ENCODE data around the gene RTP4. TPM values are rescaled to one million over a fixed set of nuclear protein-coding genes. Genes with fewer than 3 reads are reported as not detected.

The RTP4 gene
- total and polyA plus RNA-seq, 10 of the 15 experiments (the other 5 are each of a cell fraction or from before 2014, with no cell fraction given) = 2.2 to 6.5 (median 3.9) TPM

- H2AFZ ChIP-seq (ENCODE audit: control insufficient read depth, low read depth, low read length) = no peak overlapping the region
- H3K4me2 ChIP-seq (ENCODE audit: control insufficient read depth, insufficient read depth) = no peak overlapping the region
- ChIA-PET SMC1A (ENCODE audit: uncharacterized antibody, unreplicated experiment) (no interaction called here), RAD21 (ENCODE audit: unreplicated experiment) (interaction anchor here (0.8 to 1.0 kb wide), 2 partner anchors 67 to 294 kb away, joined by 3 read pairs; no protein-coding TSS in a partner anchor), POLR2A (interaction anchor here (0.6 kb wide), 1 partner anchor 9 kb away, joined by 3 read pairs; no protein-coding TSS in a partner anchor), CTCF (interaction anchor here (0.6 to 1.7 kb wide), 3 partner anchors 12 to 67 kb away, joined by 3 to 4 read pairs (median 3); no protein-coding TSS in a partner anchor)
- in situ Hi-C loops (cut with MboI) (no loop called here), intact Hi-C loops (cut with micrococcal nuclease; ENCODE audit: unreplicated experiment) (no loop called here)
- H3K4me3 ChIP-seq = no peak overlapping the region
- no TSS peak for BruUV-seq (replicated peaks)
- no peaks in the 10 kb centered on the region; a peak in 1 of 4 replicates for H3K27me3 ChIP-seq (replicated peaks in 1 of 2; ENCODE audit: control insufficient read depth in 2 of 2, insufficient read depth in 2 of 2, low read length in 1 of 2)
- H3K4me1 ChIP-seq (ENCODE audit: control insufficient read depth, insufficient read depth, low read length) = no peaks in the 10 kb centered on the region
- ATAC-seq = no peak
- H3K9ac ChIP-seq (ENCODE audit: control insufficient read depth, insufficient read depth, low read length) = no peak overlapping the region
- H3K27ac ChIP-seq (ENCODE audit: control insufficient read depth, insufficient read depth) = no peak overlapping the region
- no peaks in the 10 kb centered on the region for H3K9me3 ChIP-seq (replicated peaks; ENCODE audit: control insufficient read depth, insufficient read depth, low read length)
- no peak for FAIRE-seq
- no peaks in the 10 kb centered on the region for H4K20me1 ChIP-seq (ENCODE audit: control insufficient read depth, insufficient read depth)
- no peaks in the 10 kb centered on the region for H3K79me2 ChIP-seq (ENCODE audit: control insufficient read depth, insufficient read depth, low read length)
- 70% methylated on average over 1 of the region's 1 CpG for WGBS (ENCODE audit: insufficient coverage, insufficient replicate concordance, low lambda C conversion rate, missing lambda C conversion rate)
- DNase-seq (ENCODE audit: low read depth, low spot score) = no peak
- no peaks in the 10 kb centered on the region for H3K36me3 ChIP-seq (ENCODE audit: control insufficient read depth in 2 of 2, insufficient read depth in 2 of 2, low read length in 1 of 2)
- no peak for TF ChIP-seq E2F4 (IDR thresholded peaks at IDR 0.05; ENCODE audit: low read depth, low read length)
- no peak for TF ChIP-seq SKIL (IDR thresholded peaks at IDR 0.05; ENCODE audit: low read depth, poor library complexity, severe bottlenecking)
- TF ChIP-seq PAX8 (IDR thresholded peaks at IDR 0.05) = no peak
- TF ChIP-seq SMAD1 (IDR thresholded peaks at IDR 0.05; ENCODE audit: low read depth, partially characterized antibody) = no peak
- no peak for TF ChIP-seq MAX (IDR thresholded peaks at IDR 0.05; ENCODE audit: low read depth, low read length)
- no peak for TF ChIP-seq YY1 (IDR thresholded peaks at IDR 0.05; ENCODE audit: low read depth, low read length)
- TF ChIP-seq RAD51 (IDR thresholded peaks at IDR 0.05) = no peak
- no peak for TF ChIP-seq BCL3 (IDR thresholded peaks at IDR 0.05; ENCODE audit: borderline replicate concordance, insufficient read depth, low read depth, low read length, poor library complexity, severe bottlenecking)
- no peak for TF ChIP-seq RBBP5 (conservative IDR thresholded peaks at IDR 0.05)
- TF ChIP-seq CEBPB (IDR thresholded peaks at IDR 0.05; ENCODE audit: borderline replicate concordance in 1 of 2, low read depth in 2 of 2, low read length in 2 of 2) = no peak
- TF ChIP-seq RCOR1 (conservative IDR thresholded peaks at IDR 0.05; ENCODE audit: low read depth, low read length) = no peak
These were observed 17.1 kb downstream of the RTP4 start for GRCh38 chr3:187385296-187385695.
